HepG2 (cell line): Measurements from ENCODE around the gene PBX4. TPM values are rescaled to one million over a fixed set of nuclear protein-coding genes. Genes with fewer than 3 reads are reported as not detected.

ENCODE experiments used
- ARID4A ChIP-seq: sonication (generic); formaldehyde crosslinking; IDR thresholded peaks from 2 replicates; pipeline ENCODE4 v1.5.0; 2020; ENCODE audit warnings: mild to moderate bottlenecking, missing genetic modification reagents, borderline replicate concordance
- ATF4 ChIP-seq, 2 experiments: fragments of 450-650 bp in 1 of 2; sonication (generic) in 1 of 2; formaldehyde crosslinking; IDR thresholded peaks; 2 replicates each; pipeline versions ENCODE4 v1.5.0 to v1.8.0; 2020 to 2022; ENCODE audit warnings: mild to moderate bottlenecking in 1 of 2, missing genetic modification reagents in 1 of 2
- BATF2 ChIP-seq: sonication (generic); formaldehyde crosslinking; IDR thresholded peaks from 2 replicates; pipeline ENCODE4 v1.8.0; 2022; ENCODE audit warnings: mild to moderate bottlenecking, missing genetic modification reagents, moderate library complexity
- DBP ChIP-seq: sonication (generic); formaldehyde crosslinking; IDR thresholded peaks from 2 replicates; pipeline ENCODE4 v1.4.0; 2020; ENCODE audit warnings: missing genetic modification reagents; ENCODE audit errors: not compliant biosample characterization
- GABPB1 ChIP-seq: IDR thresholded peaks from 2 replicates; pipeline ENCODE4 v1.6.1; 2016; ENCODE audit warnings: mild to moderate bottlenecking, missing genetic modification reagents, moderate library complexity, missing compliant biosample characterization
- GRHL1 ChIP-seq: sonication (generic); formaldehyde crosslinking; conservative IDR thresholded peaks from 2 replicates; pipeline ENCODE4 v1.8.0; 2022; ENCODE audit warnings: missing genetic modification reagents
- HNRNPK ChIP-seq: fragments of 200-400 bp; formaldehyde crosslinking; IDR thresholded peaks from 2 replicates; pipeline ENCODE4 v1.6.1; 2018; ENCODE audit warnings: low read length, low read depth, moderate library complexity, mild to moderate bottlenecking; ENCODE audit not compliant: poor library complexity, severe bottlenecking
- KLF11 ChIP-seq: IDR thresholded peaks from 2 replicates; pipeline ENCODE4 v1.6.1; 2016; ENCODE audit warnings: missing compliant biosample characterization
- KLF12 ChIP-seq: sonication (generic); formaldehyde crosslinking; IDR thresholded peaks from 2 replicates; pipeline ENCODE4 v1.4.0; 2020; ENCODE audit warnings: missing genetic modification reagents, borderline replicate concordance
- TOE1 ChIP-seq: sonication (generic); formaldehyde crosslinking; IDR thresholded peaks from 2 replicates; pipeline ENCODE4 v1.4.0; 2020; ENCODE audit warnings: mild to moderate bottlenecking, missing genetic modification reagents
- ZBTB46 ChIP-seq: sonication (generic); formaldehyde crosslinking; IDR thresholded peaks from 2 replicates; pipeline ENCODE4 v1.4.0; 2020; ENCODE audit warnings: mild to moderate bottlenecking, missing genetic modification reagents, borderline replicate concordance
- ZIK1 ChIP-seq: sonication (generic); formaldehyde crosslinking; IDR thresholded peaks from 2 replicates; pipeline ENCODE4 v1.5.0; 2020; ENCODE audit warnings: mild to moderate bottlenecking, low read depth, missing genetic modification reagents, borderline replicate concordance
- ZNF34 ChIP-seq: sonication (generic); formaldehyde crosslinking; IDR thresholded peaks from 2 replicates; pipeline ENCODE4 v1.4.0; 2020; ENCODE audit warnings: mild to moderate bottlenecking, missing genetic modification reagents, borderline replicate concordance
- ZNF598 ChIP-seq: sonication (generic); formaldehyde crosslinking; IDR thresholded peaks from 2 replicates; pipeline ENCODE4 v1.5.1; 2020; ENCODE audit warnings: mild to moderate bottlenecking, missing genetic modification reagents, borderline replicate concordance
- ZNF7 ChIP-seq: IDR thresholded peaks from 2 replicates; pipeline ENCODE4 v1.6.1; 2016; ENCODE audit warnings: missing biosample characterization, missing genetic modification reagents
- ZNF713 ChIP-seq: sonication (generic); formaldehyde crosslinking; IDR thresholded peaks from 2 replicates; pipeline ENCODE4 v1.4.0; 2020; ENCODE audit warnings: mild to moderate bottlenecking, missing genetic modification reagents
- polyA plus RNA-seq, 8 experiments: library from polyadenylated mRNA; depleted of rRNA in 3 of 8; stranded (reverse) in 7 of 8; unstranded in 1 of 8; fragments of >200 nt; fragmentation: Illumina TruSeq in 4 of 8; extraction: Trizol in 4 of 8; gene quantifications; 2 replicates each; pipeline versions ENCODE4 v1.2.1 to v1.2.3, GENCODE V29; 2011 to 2016; ENCODE audit warnings: low read depth in 4 of 8, missing spikeins in 1 of 8, mixed read lengths in 1 of 8; ENCODE audit not compliant: insufficient read depth in 1 of 8
- total RNA-seq, 5 experiments: library from RNA; depleted of rRNA; stranded (reverse); fragments of >200 nt; fragmentation: Illumina TruSeq; extraction: Trizol; gene quantifications; 2 replicates each; pipeline ENCODE4 v1.2.3, GENCODE V29; 2016; ENCODE audit warnings: low read depth in 1 of 5

Gene PBX4
- total and polyA plus RNA-seq, 2 of the 13 experiments (the other 11 are each of a cell fraction or from before 2014, with no cell fraction given) = not detected

- TF ChIP-seq DBP (CRISPR knock-in tag) (no peak), ZNF713 (CRISPR knock-in tag) (no peak), ZNF34 (CRISPR knock-in tag) (peak; percentile 22; the same call in 1 of the 2 replicates), GABPB1 (CRISPR knock-in tag) (peak; percentile 95), ZBTB46 (CRISPR knock-in tag) (no peak), HNRNPK (no peak), ZIK1 (no peak), KLF11 (CRISPR knock-in tag) (no peak), ARID4A (CRISPR knock-in tag) (peak; percentile 78; the same call in 1 of the 2 replicates), ATF4 (CRISPR knock-in tag; IDR thresholded peaks at IDR 0.05) (no peak), TOE1 (CRISPR knock-in tag) (no peak), KLF12 (CRISPR knock-in tag) (0 out of 2 replicates have a peak, but pooled peaks have one; percentile 72), BATF2 (CRISPR knock-in tag) (no peak), ZNF598 (CRISPR knock-in tag) (no peak), ZNF7 (CRISPR knock-in tag) (no peak), GRHL1 (CRISPR knock-in tag) (no peak)
Measured at GRCh38 chr19:19663256-19664120, 45.0 kb upstream of the PBX4 start, which contains the start of gene ATP13A1 (continued).
